ENCODE measurements around the gene EPHA3.

GRCh38 chr3:89101921-89102320 is 5.5 kb upstream of the EPHA3 start:
- TF ChIP-seq CTCF (IDR thresholded peaks at IDR 0.05; ENCODE audit: poor library complexity): no peak
- no peak for TF ChIP-seq EZH2 (IDR thresholded peaks at IDR 0.05; ENCODE audit: borderline replicate concordance)
- no peak for TF ChIP-seq EZH2phosphoT487 (IDR thresholded peaks at IDR 0.05; ENCODE audit: low read depth, severe bottlenecking, unreplicated experiment)
